Stomach (tissue), 4 donors: Measurements from ENCODE around the gene RHBG.

ENCODE experiments used
- CTCF ChIP-seq, 7 experiments: fragments of 450-650 bp in 4 of 7; fragments of 200-600 bp in 3 of 7; sonication (generic) in 3 of 7; IDR thresholded peaks; one replicate each; pipeline ENCODE4 v1.5.1; 2016 to 2019; ENCODE audit warnings: antibody characterized with exemption in 7 of 7, control low read depth in 2 of 7, mild to moderate bottlenecking in 1 of 7
- POLR2A ChIP-seq, 4 donors: fragments of 450-650 bp; IDR thresholded peaks; one replicate each; pipeline ENCODE4 v1.6.1; 2016; ENCODE audit warnings: antibody characterized with exemption in 4 of 4, control low read depth in 2 of 4, mild to moderate bottlenecking in 1 of 4, moderate library complexity in 1 of 4
- POLR2AphosphoS5 ChIP-seq, 3 donors: sonication (generic); formaldehyde crosslinking; IDR thresholded peaks; one replicate each; pipeline ENCODE4 v1.6.1; 2016; ENCODE audit warnings: antibody characterized with exemption in 3 of 3

DNA sequence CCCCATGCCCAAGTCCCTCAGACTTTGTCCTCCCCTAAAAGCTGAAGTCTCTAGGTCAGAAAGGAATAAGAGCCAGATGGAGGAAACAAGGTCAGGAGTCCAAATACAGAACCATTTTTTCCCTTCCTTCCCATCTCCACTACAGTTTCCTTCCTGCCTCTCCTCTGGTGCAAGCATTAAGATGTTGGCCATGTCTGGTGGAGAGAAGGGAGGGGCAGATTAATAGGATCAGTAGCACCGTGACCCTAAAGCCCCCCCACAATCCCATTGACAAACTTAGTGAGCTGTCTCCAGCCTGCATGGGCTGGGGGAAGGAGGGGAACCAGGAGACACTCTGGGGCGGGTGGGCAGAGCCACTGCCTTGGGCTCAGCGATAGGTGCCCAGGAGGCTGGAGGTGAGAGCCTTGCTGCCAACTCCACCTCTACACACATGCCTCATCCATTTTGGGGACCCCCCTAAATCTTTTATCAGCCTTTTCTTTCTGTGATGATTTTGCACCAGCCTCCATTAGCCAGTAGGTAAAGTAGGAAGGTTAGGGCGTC lies 59.8 kb downstream of the RHBG start:
- no peak for TF ChIP-seq CTCF (IDR thresholded peaks at IDR 0.05)
- TF ChIP-seq POLR2AphosphoS5 (IDR thresholded peaks at IDR 0.05): no peak
- no peak for TF ChIP-seq POLR2A (IDR thresholded peaks at IDR 0.05)
